Activated CD4-positive, alpha-beta T cell treated with anti-CD3 and anti-CD28 coated beads for 1 hour (primary cell): ENCODE results near the gene STPG3.
"Not testable (repeated sequence)": the region's sequence is repeated elsewhere in the genome, so short reads cannot be mapped to it uniquely, and the experiment has no call there.

ENCODE experiments used
- DNase-seq: peaks from one replicate; pipeline ENCODE4 v3.0.0-alpha.2; 2020

The STPG3 gene

GRCh38 chr9:137247135-137247915, 3.8 kb upstream of the STPG3 start:
- no peak for DNase-seq

- no peak for DNase-seq
These were observed 3.2 kb upstream of the STPG3 start for GRCh38 chr9:137247916-137248175.

GRCh38 chr9:137250329-137251193, 525 bp upstream of the STPG3 start:
- no peak for DNase-seq

GRCh38 chr9:137251490-137252268, 593 bp downstream of the STPG3 start:
- DNase-seq, result no peak

DNA sequence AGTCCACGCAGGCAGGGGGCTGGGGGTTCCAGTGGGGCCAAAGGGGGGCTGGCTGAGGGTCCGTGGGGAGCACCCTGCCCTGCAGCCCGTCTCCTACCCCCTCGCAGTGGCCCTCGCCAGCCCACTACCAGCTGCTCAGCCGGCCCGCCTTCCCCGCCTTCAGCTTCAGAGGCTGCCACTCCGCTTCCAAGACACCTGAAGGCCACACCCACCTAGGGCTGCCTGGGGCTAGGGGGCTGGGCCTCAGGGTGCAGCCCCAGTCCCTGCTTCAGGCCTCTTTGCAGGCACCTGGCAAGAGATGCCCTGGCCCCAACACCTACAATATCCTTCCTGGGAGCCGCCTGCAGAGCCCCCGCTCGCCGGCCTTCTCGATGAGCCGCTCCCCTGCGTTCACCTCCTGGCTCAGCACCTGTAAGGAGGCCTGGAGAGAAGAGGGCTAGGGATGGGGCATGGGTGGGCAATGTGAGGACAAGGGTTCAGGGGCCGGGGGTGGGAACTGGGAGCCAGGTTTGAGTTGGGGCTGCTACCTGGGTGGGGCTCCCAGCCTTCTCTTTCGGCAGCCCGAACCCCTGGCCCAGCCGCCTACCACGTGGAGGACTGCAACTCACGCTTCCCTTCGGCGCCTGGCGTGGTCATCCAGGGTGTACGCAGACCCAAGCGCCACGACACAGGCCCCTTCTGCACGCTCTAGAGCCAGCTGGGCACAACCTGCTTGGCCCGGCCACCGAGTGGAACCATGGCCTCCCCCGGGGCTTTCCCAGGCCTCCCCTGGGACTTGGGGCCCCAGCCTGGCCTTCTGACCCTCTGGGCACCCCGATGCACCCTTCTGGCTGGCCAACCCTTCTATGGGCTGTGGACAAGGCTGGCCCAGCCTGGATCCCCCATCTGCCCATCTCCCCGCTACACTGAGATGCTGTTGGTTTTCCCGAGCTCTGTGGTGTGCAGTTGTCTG, 1.7 kb downstream of the STPG3 start:
- DNase-seq, result no peak

- DNase-seq, result no peak
These were observed 2.9 kb downstream of the STPG3 start for GRCh38 chr9:137253717-137254623.

GRCh38 chr9:137254624-137255447, 3.8 kb downstream of the STPG3 start, which contains the start of gene NELFB:
NELFB (plus strand) TSS chr9:137255327.
- peak; percentile 96 for DNase-seq

GRCh38 chr9:137255448-137256114, 4.5 kb downstream of the STPG3 start:
- DNase-seq, result no peak

DNA sequence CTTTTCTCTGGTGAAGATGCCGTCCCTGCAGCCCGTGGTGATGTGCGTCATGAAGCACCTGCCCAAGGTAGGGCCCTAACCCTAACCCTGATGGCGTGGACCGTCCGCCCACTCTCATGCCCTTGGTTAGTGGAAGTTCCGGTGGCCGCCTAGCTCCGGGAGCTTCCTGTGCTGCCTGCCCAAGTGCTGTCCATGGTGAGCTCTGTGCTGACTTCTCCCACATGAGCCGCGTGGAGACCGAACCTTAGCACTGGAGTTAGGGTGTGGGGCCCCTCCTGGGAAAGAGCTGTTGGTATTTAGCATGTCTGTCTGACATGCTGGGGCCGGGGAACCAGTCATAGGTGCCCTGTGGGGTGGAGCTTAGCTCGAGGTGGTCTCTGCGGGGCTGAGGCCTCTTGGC, 5.3 kb downstream of the STPG3 start:
- no peak for DNase-seq

- no peak for DNase-seq
These were observed 5.8 kb downstream of the STPG3 start for GRCh38 chr9:137256856-137257255.

GRCh38 chr9:137262173-137262908, 11.3 kb downstream of the STPG3 start:
- not testable (repeated sequence) for DNase-seq

DNA sequence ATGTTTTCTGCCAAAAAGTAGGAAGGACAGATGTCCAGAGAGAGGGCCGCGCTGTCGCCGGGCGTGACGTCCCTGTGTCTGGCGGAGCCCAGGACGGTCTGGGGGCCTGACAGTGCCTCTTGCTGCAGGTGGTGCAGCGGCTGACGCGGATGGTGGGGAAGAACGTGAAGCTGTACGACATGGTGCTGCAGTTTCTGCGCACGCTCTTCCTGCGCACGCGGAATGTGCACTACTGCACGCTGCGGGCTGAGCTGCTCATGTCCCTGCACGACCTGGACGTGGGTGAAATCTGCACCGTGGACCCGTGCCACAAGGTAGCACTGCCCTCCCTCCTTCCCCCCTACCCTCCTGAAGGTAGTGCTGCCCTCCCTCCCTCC, 11.8 kb downstream of the STPG3 start:
- DNase-seq, result no peak

GRCh38 chr9:137263506-137263905, 12.4 kb downstream of the STPG3 start:
- no peak for DNase-seq

DNA sequence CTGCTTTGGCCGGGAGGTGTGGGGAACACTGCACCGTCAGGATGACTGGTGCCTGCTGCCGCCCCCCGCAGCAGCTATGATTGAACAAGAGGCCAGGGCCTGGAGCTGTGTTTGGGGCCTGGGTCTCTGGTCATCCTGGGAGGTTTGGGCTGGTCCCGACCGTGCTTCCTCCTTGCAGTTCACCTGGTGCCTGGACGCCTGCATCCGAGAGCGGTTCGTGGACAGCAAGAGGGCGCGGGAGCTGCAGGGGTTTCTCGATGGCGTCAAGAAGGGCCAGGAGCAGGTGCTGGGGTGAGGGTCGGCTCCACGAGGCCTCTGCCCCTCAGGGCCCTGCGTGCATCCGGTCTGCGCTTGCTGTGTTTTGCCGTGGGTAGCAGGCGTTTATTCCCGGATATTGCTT, 13.0 kb downstream of the STPG3 start:
- DNase-seq, result no peak

GRCh38 chr9:137265496-137266161, 14.5 kb downstream of the STPG3 start:
- DNase-seq, result no peak

GRCh38 chr9:137266162-137266527, 15.1 kb downstream of the STPG3 start:
- no peak for DNase-seq

DNA sequence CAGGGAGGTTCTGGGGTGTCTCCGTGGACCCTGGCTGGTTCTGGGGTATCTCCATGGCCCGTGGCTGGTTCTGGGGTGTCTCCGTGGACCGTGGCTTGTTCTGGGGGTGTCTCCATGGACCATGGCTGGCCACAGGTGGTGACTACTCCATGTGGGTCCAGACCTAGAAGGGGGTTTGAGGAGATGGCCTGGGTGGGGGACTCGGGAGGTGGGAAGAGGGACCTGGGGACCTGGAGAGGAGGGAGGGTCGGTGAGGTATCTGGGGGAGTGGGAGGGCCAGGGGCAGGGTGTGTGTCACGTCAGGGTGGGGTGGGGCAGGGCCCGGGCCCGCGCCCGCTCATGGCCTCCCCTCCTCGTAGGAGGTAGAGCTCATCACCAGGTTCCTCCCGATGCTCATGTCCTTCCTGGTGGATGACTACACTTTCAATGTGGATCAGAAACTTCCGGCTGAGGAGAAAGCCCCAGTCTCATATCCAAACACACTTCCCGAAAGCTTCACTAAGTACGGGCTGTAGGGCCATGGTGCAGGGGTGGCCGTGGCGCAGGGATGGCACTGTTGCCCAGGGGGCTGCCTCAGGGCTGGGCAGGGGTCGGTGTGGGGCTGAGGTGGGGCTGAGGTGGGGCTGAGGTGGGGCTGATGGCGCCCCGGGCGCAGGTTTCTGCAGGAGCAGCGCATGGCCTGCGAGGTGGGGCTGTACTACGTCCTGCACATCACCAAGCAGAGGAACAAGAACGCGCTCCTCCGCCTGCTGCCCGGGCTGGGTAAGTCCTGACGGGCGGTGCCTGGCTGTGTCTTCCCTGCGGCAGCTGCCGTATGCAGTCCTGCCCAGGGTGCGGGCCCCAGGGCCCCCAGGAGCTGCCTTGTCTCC, 15.7 kb downstream of the STPG3 start:
- no peak for DNase-seq
